Stimulated activated naive B cell treated with anti-CD40 and anti-IgM and Interleukin-4, amounts not matched to agents 10 μg/mL and 1 μg/mL and 100 μg/mL, for 72 hours (primary cell): Measurements from ENCODE around the gene FGF6.
"Not testable (repeated sequence)": the region's sequence is repeated elsewhere in the genome, so short reads cannot be mapped to it uniquely, and the experiment has no call there.

Experiments
- ATAC-seq, 2 donors: fragments of 150-1000 bp; cut with Tn5 transposase; replicated peaks; 2 replicates each; pipeline ENCODE4 v1.10.0; 2021; ENCODE audit warnings: moderate library complexity in 1 of 2
- DNase-seq: peaks from one replicate; pipeline ENCODE4 v3.0.0; 2021
- H3K27ac Mint-ChIP-seq: one replicate; pipeline ENCODE4 v1.8.0; 2022; ENCODE audit warnings: mild to moderate bottlenecking, mixed read lengths
- H3K27me3 Mint-ChIP-seq, 2 donors: one replicate each; pipeline ENCODE4 v1.8.0; 2022; ENCODE audit warnings: mixed read lengths in 2 of 2
- H3K36me3 Mint-ChIP-seq, 2 donors: one replicate each; pipeline ENCODE4 v1.8.0; 2022; ENCODE audit warnings: mixed read lengths in 2 of 2, mild to moderate bottlenecking in 1 of 2
- H3K4me1 Mint-ChIP-seq, 2 donors: one replicate each; pipeline ENCODE4 v1.8.0; 2022; ENCODE audit warnings: mixed read lengths in 2 of 2, mild to moderate bottlenecking in 1 of 2
- H3K4me3 Mint-ChIP-seq, 2 donors: one replicate each; pipeline ENCODE4 v1.8.0; 2022; ENCODE audit warnings: mild to moderate bottlenecking in 2 of 2, mixed read lengths in 2 of 2, moderate library complexity in 1 of 2
- H3K9me3 Mint-ChIP-seq, 2 donors: one replicate each; pipeline ENCODE4 v1.8.0; 2022; ENCODE audit warnings: mixed read lengths in 2 of 2, mild to moderate bottlenecking in 1 of 2

The FGF6 gene

GRCh38 chr12:4455849-4456248 is 10.2 kb upstream of the FGF6 start:
- peaks cover 10 to 14% of the 10 kb centered on the region in 2 donors for H3K9me3 Mint-ChIP-seq
- not testable (repeated sequence) for H3K27ac Mint-ChIP-seq, ATAC-seq, DNase-seq, H3K4me3 Mint-ChIP-seq
- peaks cover 21 to 41% of the 10 kb centered on the region in 2 donors for H3K4me1 Mint-ChIP-seq
- peaks cover 6 to 18% of the 10 kb centered on the region in 2 donors for H3K27me3 Mint-ChIP-seq
- H3K36me3 Mint-ChIP-seq, result peaks cover 9 to 22% of the 10 kb centered on the region in 2 donors

DNA sequence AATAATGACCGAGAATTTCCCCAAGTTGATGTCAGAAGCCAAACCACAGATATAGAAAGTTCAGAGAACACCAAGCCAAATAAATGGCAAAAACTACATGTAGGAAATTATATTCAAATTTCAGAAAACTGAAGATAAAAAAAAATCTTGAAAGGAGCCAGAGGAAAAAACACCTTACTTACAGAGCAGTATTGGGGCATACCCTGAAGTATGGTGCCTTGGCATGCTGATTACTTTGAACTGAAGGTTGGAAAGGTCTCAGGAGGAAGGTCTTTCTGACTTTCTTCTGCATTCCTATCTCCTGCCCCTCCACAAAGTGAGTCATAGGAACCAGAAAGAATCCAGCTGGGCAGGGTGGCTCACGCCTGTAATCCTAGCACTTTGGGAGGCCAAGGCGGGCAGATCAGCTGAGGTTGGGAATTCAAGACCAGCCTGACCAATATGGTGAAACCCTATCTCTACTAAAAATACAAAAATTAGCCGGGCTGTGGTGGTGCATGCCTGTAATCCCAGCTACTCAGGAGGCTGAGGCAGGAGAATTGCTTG is 8.8 kb upstream of the FGF6 start:
- Mint-ChIP-seq H3K36me3 (peaks cover 8 to 22% of the 10 kb centered on the region in 2 donors), H3K27me3 (peaks cover 9 to 23% of the 10 kb centered on the region in 2 donors), H3K4me3 (no peak overlapping the region), H3K4me1 (peaks cover 30 to 51% of the 10 kb centered on the region in 2 donors), H3K9me3 (peaks cover 9 to 14% of the 10 kb centered on the region in 2 donors), H3K27ac (peak overlapping the region; percentile 89)
- ATAC-seq (peak; percentile 55 to 86), DNase-seq (no peak)

- H3K27me3 Mint-ChIP-seq, result peaks cover 9 to 23% of the 10 kb centered on the region in 2 donors
- peaks cover 9 to 14% of the 10 kb centered on the region in 2 donors for H3K9me3 Mint-ChIP-seq
- ATAC-seq, result no peak
- no peak overlapping the region for H3K27ac Mint-ChIP-seq
- no peak for DNase-seq
- H3K4me1 Mint-ChIP-seq, result peaks cover 36 to 57% of the 10 kb centered on the region in 2 donors
- peaks cover 8 to 22% of the 10 kb centered on the region in 2 donors for H3K36me3 Mint-ChIP-seq
- H3K4me3 Mint-ChIP-seq, result no peak overlapping the region
These were observed 6.1 kb upstream of the FGF6 start for GRCh38 chr12:4451694-4452093.

DNA sequence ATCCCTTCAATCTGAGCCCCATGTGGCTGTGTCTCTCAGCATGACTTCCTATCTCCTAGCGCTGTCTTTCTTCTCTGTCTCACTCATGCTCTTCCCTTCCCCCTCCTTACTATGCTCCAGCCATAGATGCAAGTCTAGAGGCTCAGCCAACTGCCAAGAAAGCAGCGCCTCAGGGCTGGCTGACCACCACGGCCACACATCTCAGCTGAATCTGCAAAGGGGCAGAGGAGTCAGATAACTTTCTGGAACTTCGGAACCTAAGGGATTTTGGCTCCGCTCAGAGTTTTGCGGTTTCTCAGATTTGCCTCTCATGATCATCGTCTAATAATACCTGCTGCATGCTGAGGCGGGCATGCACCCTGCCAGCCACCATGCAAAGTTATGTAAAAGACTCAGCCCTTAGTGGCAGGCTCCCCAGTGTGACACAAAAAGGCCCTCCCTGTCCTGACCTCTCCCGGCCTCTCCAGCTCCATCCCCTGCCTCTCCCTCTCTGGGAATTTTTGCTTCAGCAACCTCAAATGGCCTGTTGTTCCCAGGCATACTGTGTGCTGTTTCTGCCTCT is 5.0 kb upstream of the FGF6 start:
- Mint-ChIP-seq H3K4me1 (peaks cover 36 to 57% of the 10 kb centered on the region in 2 donors), H3K27me3 (peaks cover 13 to 23% of the 10 kb centered on the region in 2 donors), H3K36me3 (peaks cover 8 to 22% of the 10 kb centered on the region in 2 donors), H3K27ac (peak overlapping the region; percentile 43), H3K4me3 (no peak overlapping the region), H3K9me3 (peaks cover 9 to 14% of the 10 kb centered on the region in 2 donors)
- ATAC-seq (no peak), DNase-seq (no peak)

DNA sequence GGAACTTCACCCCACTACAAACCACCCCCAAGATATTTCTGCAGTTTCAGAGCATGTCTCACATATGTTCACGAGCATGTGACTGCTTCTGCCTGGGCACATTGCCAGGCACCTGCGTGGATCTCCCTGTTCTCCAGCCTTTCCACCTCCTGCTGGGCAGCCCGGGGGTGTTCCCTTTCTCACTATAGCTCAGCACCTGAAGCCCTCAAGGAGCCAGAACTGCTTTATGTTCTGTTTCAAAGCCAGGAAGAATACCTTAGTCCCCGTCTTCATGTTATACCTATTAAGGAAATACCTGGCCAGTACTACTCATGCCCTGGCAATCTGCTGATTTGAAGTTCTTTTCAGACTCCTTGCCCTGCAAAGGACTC is 4.2 kb upstream of the FGF6 start:
- H3K27me3 Mint-ChIP-seq, result peaks cover 18 to 23% of the 10 kb centered on the region in 2 donors
- H3K27ac Mint-ChIP-seq, result no peak overlapping the region
- peaks cover 9 to 10% of the 10 kb centered on the region in 2 donors for H3K9me3 Mint-ChIP-seq
- H3K4me1 Mint-ChIP-seq, result peaks cover 34 to 52% of the 10 kb centered on the region in 2 donors
- H3K36me3 Mint-ChIP-seq, result peaks cover 8 to 19% of the 10 kb centered on the region in 2 donors
- ATAC-seq (peak in 1 of 2 donors; percentile 36), DNase-seq (no peak)
- H3K4me3 Mint-ChIP-seq, result no peak overlapping the region

DNA sequence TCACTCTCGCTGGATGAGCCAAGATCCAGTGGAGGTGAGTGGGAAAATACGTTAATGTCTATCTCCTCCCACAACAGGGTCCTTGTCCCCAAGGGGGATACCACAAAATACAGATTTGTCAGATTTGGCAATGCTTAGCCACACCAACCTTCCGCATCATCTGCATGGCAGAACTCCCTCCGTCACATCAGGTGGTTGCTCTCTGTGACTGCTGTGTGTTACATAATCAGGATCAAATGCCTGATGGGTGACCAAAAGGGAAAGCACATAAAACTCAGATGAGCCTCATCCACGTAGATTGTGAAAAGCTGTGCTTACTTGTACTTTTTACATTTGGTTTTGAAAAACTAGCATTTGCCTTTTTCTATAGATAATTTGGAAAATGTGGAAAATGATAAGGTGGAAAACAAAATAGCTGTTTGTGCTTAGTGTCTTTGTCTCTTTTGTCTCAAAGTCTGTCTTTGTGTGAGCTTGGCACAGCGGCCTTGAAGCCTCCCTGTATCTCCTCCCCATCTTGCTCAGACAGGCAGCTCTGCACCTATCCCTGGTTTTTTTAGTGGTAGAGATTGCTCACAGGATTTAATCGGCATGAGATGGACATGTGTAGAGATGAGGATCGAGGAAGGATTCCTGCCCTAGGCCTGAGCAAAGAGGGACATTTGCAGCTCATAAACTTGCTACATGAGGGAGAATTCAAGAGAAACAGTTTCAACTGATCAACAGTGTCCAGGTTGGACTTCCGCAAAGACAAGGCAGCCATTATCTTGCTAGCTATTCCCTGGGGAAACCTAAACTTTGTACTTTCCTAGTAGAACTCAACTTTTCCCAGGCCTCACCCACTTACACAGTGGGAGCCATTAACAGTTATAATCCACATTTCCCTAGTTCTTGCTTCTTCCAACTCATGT is 3.6 kb upstream of the FGF6 start:
- peaks cover 8 to 10% of the 10 kb centered on the region in 2 donors for H3K9me3 Mint-ChIP-seq
- H3K4me3 Mint-ChIP-seq, result no peak overlapping the region
- DNase-seq, result no peak
- H3K27ac Mint-ChIP-seq, result no peak overlapping the region
- peaks cover 18 to 23% of the 10 kb centered on the region in 2 donors for H3K27me3 Mint-ChIP-seq
- peaks cover 8 to 18% of the 10 kb centered on the region in 2 donors for H3K36me3 Mint-ChIP-seq
- ATAC-seq, result no peak
- H3K4me1 Mint-ChIP-seq, result peaks cover 32 to 51% of the 10 kb centered on the region in 2 donors

GRCh38 chr12:4448371-4448940 is 2.8 kb upstream of the FGF6 start:
- Mint-ChIP-seq H3K9me3 (peaks cover 5% of the 10 kb centered on the region in 2 donors), H3K27ac (no peak overlapping the region), H3K36me3 (peaks cover 9 to 11% of the 10 kb centered on the region in 2 donors), H3K4me1 (peaks cover 30 to 49% of the 10 kb centered on the region in 2 donors), H3K4me3 (no peak overlapping the region), H3K27me3 (peaks cover 18 to 23% of the 10 kb centered on the region in 2 donors)
- no peak for DNase-seq
- no peak for ATAC-seq

DNA sequence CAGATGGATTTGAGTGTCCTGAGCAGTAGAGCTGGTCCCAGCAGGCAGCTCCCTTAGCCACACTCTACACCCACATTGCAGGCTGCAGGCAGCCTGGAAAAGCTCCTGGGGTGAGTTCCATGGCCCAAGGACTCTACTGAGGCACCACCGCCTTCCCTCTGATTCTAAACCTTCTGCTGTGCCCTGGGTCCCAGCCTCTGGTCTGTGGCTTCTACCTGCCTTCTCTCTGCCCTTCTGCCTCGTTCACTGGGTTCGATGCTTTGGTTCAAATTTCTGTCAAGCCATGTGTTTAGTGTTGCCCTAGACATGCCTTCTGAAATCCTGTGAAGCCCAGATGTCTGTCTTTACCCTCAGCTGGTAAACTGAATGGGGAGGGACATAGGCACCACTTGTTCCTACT is 1.5 kb upstream of the FGF6 start:
- peaks cover 6% of the 10 kb centered on the region in 2 donors for H3K36me3 Mint-ChIP-seq

GRCh38 chr12:4446335-4446734 is 720 bp upstream of the FGF6 start:
- H3K36me3 Mint-ChIP-seq, result peaks cover 0 to 3% of the 10 kb centered on the region in 2 donors
- H3K27ac Mint-ChIP-seq, result no peak overlapping the region
- no peak overlapping the region for H3K4me3 Mint-ChIP-seq
- ATAC-seq (no peak), DNase-seq (no peak)
- H3K9me3 Mint-ChIP-seq, result no peaks in the 10 kb centered on the region
- peaks cover 12 to 14% of the 10 kb centered on the region in 2 donors for H3K27me3 Mint-ChIP-seq
- peaks cover 25 to 47% of the 10 kb centered on the region in 2 donors for H3K4me1 Mint-ChIP-seq

More for the DNA sequence above, 1.5 kb upstream of the FGF6 start:
- peaks cover 0 to 1% of the 10 kb centered on the region in 2 donors for H3K9me3 Mint-ChIP-seq
- H3K27me3 Mint-ChIP-seq, result peaks cover 14 to 20% of the 10 kb centered on the region in 2 donors
- DNase-seq (no peak), ATAC-seq (no peak)
- H3K4me3 Mint-ChIP-seq, result no peak overlapping the region
- no peak overlapping the region for H3K27ac Mint-ChIP-seq
- peaks cover 27 to 47% of the 10 kb centered on the region in 2 donors for H3K4me1 Mint-ChIP-seq

DNA sequence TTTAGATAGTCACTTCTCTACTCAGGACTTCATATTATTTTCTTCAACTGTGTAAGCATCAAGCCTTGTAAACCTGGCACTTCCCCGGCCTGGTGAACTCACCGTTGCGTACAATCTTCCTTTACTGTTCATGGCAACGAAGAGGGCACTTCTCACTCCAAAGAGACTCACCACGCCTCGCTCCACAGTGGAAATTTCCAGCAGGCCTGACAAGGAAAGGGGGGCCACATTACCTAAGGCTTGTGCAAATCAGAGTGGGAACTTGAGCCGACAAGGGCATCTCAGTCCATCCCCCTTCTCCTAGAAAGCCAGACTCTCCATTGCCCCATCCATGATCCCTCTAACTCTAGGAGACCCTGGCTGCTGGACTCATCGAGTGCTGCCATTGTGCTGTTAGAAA is 1.6 kb downstream of the FGF6 start:
- DNase-seq, result no peak
- H3K36me3 Mint-ChIP-seq, result peaks cover 0 to 2% of the 10 kb centered on the region in 2 donors
- ATAC-seq, result no peak
- H3K27me3 Mint-ChIP-seq, result peaks cover 0 to 9% of the 10 kb centered on the region in 2 donors
- H3K27ac Mint-ChIP-seq, result peak overlapping the region; percentile 82
- no peak overlapping the region for H3K4me3 Mint-ChIP-seq
- H3K9me3 Mint-ChIP-seq, result no peaks in the 10 kb centered on the region
- peaks cover 33 to 55% of the 10 kb centered on the region in 2 donors for H3K4me1 Mint-ChIP-seq

DNA sequence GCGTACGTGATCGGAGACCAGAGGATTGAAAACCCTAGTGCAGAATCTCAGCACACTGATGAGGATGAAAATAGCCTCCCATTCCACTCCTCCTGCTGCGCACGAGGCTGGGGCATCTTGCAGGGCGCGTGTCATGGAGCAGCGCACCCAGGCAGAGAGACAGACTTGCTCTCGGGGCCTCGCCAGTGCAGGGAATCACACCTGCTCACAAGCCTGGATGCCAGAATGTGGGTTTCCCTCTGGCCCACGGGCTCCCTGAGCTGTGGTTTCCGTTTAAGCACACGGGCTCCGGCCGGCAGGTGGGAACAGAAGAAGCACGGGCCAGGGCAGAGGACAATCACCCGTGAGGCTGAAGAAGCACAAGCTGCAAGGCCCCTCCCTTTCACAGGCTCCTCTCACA is 2.0 kb downstream of the FGF6 start:
- H3K9me3 Mint-ChIP-seq, result no peaks in the 10 kb centered on the region
- H3K4me3 Mint-ChIP-seq, result no peak overlapping the region
- H3K36me3 Mint-ChIP-seq, result peaks cover 0 to 2% of the 10 kb centered on the region in 2 donors
- ATAC-seq (no peak), DNase-seq (no peak)
- H3K4me1 Mint-ChIP-seq, result peaks cover 37 to 59% of the 10 kb centered on the region in 2 donors
- no peak overlapping the region for H3K27ac Mint-ChIP-seq
- peaks cover 0 to 9% of the 10 kb centered on the region in 2 donors for H3K27me3 Mint-ChIP-seq

GRCh38 chr12:4441355-4442335 is 4.0 kb downstream of the FGF6 start:
- peak overlapping the region in 1 of 2 donors; percentile 14 for H3K4me3 Mint-ChIP-seq
- H3K27ac Mint-ChIP-seq, result peak overlapping the region; percentile 91
- H3K36me3 Mint-ChIP-seq, result peaks cover 2 to 5% of the 10 kb centered on the region in 2 donors
- DNase-seq (no peak), ATAC-seq (no peak)
- no peaks in the 10 kb centered on the region for H3K9me3 Mint-ChIP-seq
- H3K4me1 Mint-ChIP-seq, result peaks cover 45 to 70% of the 10 kb centered on the region in 2 donors
- peaks cover 0 to 9% of the 10 kb centered on the region in 2 donors for H3K27me3 Mint-ChIP-seq
